ENCODE data around the gene MARVELD3. TPM values are rescaled to one million over a fixed set of nuclear protein-coding genes. Genes with fewer than 3 reads are reported as not detected.
"Not testable (repeated sequence)": the region's sequence is repeated elsewhere in the genome, so short reads cannot be mapped to it uniquely, and the experiment has no call there.

Gene MARVELD3
- total RNA-seq, 1 donor from 2014 or later: 2.2 TPM

- Histone ChIP-seq H3K9ac (no peak overlapping the region), H3K27me3 (no peaks in the 10 kb centered on the region), H3K79me2 (ENCODE audit: low read depth) (no peaks in the 10 kb centered on the region), H3K4me2 (no peak overlapping the region), H4K20me1 (ENCODE audit: low read depth) (no peaks in the 10 kb centered on the region), H3F3A (ENCODE audit: low read depth) (peaks cover 13% of the 10 kb centered on the region), H3K4me1 (peaks cover 19% of the 10 kb centered on the region), H3K36me3 (no peaks in the 10 kb centered on the region), H3K9me3 (ENCODE audit: low read depth) (no peaks in the 10 kb centered on the region), H3K27ac (no peak overlapping the region), H2AFZ (replicated peaks) (no peak overlapping the region), H3K4me3 (no peak overlapping the region)
- DNase-seq (ENCODE audit: low spot score): no peak
- no peak for TF ChIP-seq EZH2 (IDR thresholded peaks at IDR 0.05)
- no peak for TF ChIP-seq CTCF (IDR thresholded peaks at IDR 0.05)
- TF ChIP-seq EZH2phosphoT487 (IDR thresholded peaks at IDR 0.05): no peak
- Mint-ChIP-seq H3K27me3 (ENCODE audit: insufficient read depth, low read depth) (peaks cover 4% of the 10 kb centered on the region), H3K36me3 (peaks cover 24% of the 10 kb centered on the region), H3K9me3 (no peaks in the 10 kb centered on the region), H3K4me1 (no peaks in the 10 kb centered on the region), H3K27ac (no peak overlapping the region), H3K4me3 (no peak overlapping the region)
Observed at GRCh38 chr16:71675380-71675779, 49.4 kb downstream of the MARVELD3 start.

GRCh38 chr16:71676236-71676635 is 50.3 kb downstream of the MARVELD3 start:
- no peak overlapping the region for H3K9ac ChIP-seq
- TF ChIP-seq CTCF (IDR thresholded peaks at IDR 0.05) (no peak), EZH2phosphoT487 (IDR thresholded peaks at IDR 0.05) (no peak), EZH2 (IDR thresholded peaks at IDR 0.05) (no peak)
- no peaks in the 10 kb centered on the region for H3K9me3 Mint-ChIP-seq
- peak overlapping the region; percentile 71 for H3K27ac ChIP-seq
- no peaks in the 10 kb centered on the region for H3K4me1 Mint-ChIP-seq
- peaks cover 28% of the 10 kb centered on the region for H3K36me3 Mint-ChIP-seq
- H3K27me3 ChIP-seq: no peaks in the 10 kb centered on the region
- no peak overlapping the region for H3K4me3 ChIP-seq
- H4K20me1 ChIP-seq (ENCODE audit: low read depth): no peaks in the 10 kb centered on the region
- peaks cover 4% of the 10 kb centered on the region for H3K27me3 Mint-ChIP-seq (ENCODE audit: insufficient read depth, low read depth)
- H3K27ac Mint-ChIP-seq: no peak overlapping the region
- H3K79me2 ChIP-seq (ENCODE audit: low read depth): no peaks in the 10 kb centered on the region
- H3K4me3 Mint-ChIP-seq: no peak overlapping the region
- no peak overlapping the region for H2AFZ ChIP-seq (replicated peaks)
- peaks cover 19% of the 10 kb centered on the region for H3K4me1 ChIP-seq
- peaks cover 3% of the 10 kb centered on the region for H3K36me3 ChIP-seq
- DNase-seq (ENCODE audit: low spot score): peak; percentile 61
- H3K4me2 ChIP-seq: peak overlapping the region; percentile 34
- no peaks in the 10 kb centered on the region for H3K9me3 ChIP-seq (ENCODE audit: low read depth)
- H3F3A ChIP-seq (ENCODE audit: low read depth): peaks cover 13% of the 10 kb centered on the region

- Histone ChIP-seq H3K27me3 (no peaks in the 10 kb centered on the region), H3K4me3 (no peak overlapping the region), H3K4me2 (no peak overlapping the region), H3K4me1 (peaks cover 8% of the 10 kb centered on the region), H3K9me3 (ENCODE audit: low read depth) (no peaks in the 10 kb centered on the region), H3K9ac (no peak overlapping the region), H3F3A (ENCODE audit: low read depth) (peaks cover 7% of the 10 kb centered on the region), H3K79me2 (ENCODE audit: low read depth) (no peaks in the 10 kb centered on the region), H4K20me1 (ENCODE audit: low read depth) (no peaks in the 10 kb centered on the region), H3K27ac (no peak overlapping the region), H2AFZ (replicated peaks) (no peak overlapping the region), H3K36me3 (peaks cover 6% of the 10 kb centered on the region)
- no peaks in the 10 kb centered on the region for H3K9me3 Mint-ChIP-seq
- no peak overlapping the region for H3K27ac Mint-ChIP-seq
- peaks cover 38% of the 10 kb centered on the region for H3K36me3 Mint-ChIP-seq
- H3K27me3 Mint-ChIP-seq (ENCODE audit: insufficient read depth, low read depth): no peaks in the 10 kb centered on the region
- TF ChIP-seq CTCF (IDR thresholded peaks at IDR 0.05) (no peak), EZH2phosphoT487 (IDR thresholded peaks at IDR 0.05) (no peak), EZH2 (IDR thresholded peaks at IDR 0.05) (no peak)
- no peaks in the 10 kb centered on the region for H3K4me1 Mint-ChIP-seq
- no peak overlapping the region for H3K4me3 Mint-ChIP-seq
- no peak for DNase-seq (ENCODE audit: low spot score)
Observed at GRCh38 chr16:71681360-71681759, 55.4 kb downstream of the MARVELD3 start.

- not testable (repeated sequence) for H3K27ac ChIP-seq; H3K4me3 Mint-ChIP-seq; H4K20me1 ChIP-seq (ENCODE audit: low read depth); H3F3A ChIP-seq (ENCODE audit: low read depth); H3K9me3 ChIP-seq (ENCODE audit: low read depth); H3K9ac ChIP-seq; H3K4me1 ChIP-seq; H2AFZ ChIP-seq (replicated peaks); DNase-seq (ENCODE audit: low spot score); H3K9me3 Mint-ChIP-seq; H3K4me2 ChIP-seq; H3K4me1 Mint-ChIP-seq; H3K27me3 ChIP-seq; H3K27ac Mint-ChIP-seq; H3K4me3 ChIP-seq; H3K79me2 ChIP-seq (ENCODE audit: low read depth); H3K27me3 Mint-ChIP-seq (ENCODE audit: insufficient read depth, low read depth)
- peaks cover 34% of the 10 kb centered on the region for H3K36me3 Mint-ChIP-seq
- H3K36me3 ChIP-seq: peaks cover 17% of the 10 kb centered on the region
Observed at GRCh38 chr16:71684280-71684679, 58.3 kb downstream of the MARVELD3 start.

Small RNA genes lying within 50 kb of the gene (small RNA-seq; reads per million reads assigned to genes)
- gene RNU6-208P: not detected

Other genes starting within 250 kb of the MARVELD3 start
- not detected in 2 replicates for gene TLE7, start 184.1 kb upstream of the MARVELD3 start, total RNA-seq (ENCODE audit: low replicate concordance)
- gene ZNF23, start 163.9 kb upstream of the MARVELD3 start, total RNA-seq (ENCODE audit: low replicate concordance): 13.8 and 18.2 TPM in 2 replicates
- 10.3 and 13.9 TPM in 2 replicates for gene ZNF19, start 136.9 kb upstream of the MARVELD3 start, total RNA-seq (ENCODE audit: low replicate concordance)
- gene CHST4, start 99.8 kb upstream of the MARVELD3 start, total RNA-seq (ENCODE audit: low replicate concordance): 0.09 TPM in 1 of 2 replicates, not detected in the other
- not detected in 2 replicates for gene TAT, start 49.1 kb upstream of the MARVELD3 start, total RNA-seq (ENCODE audit: low replicate concordance)
- 11.7 and 12.9 TPM in 2 replicates for gene PHLPP2, start 98.5 kb downstream of the MARVELD3 start, total RNA-seq (ENCODE audit: low replicate concordance)
- 59.3 and 72.6 TPM in 2 replicates for gene AP1G1, start 182.7 kb downstream of the MARVELD3 start, total RNA-seq (ENCODE audit: low replicate concordance)
- gene ATXN1L, start 219.8 kb downstream of the MARVELD3 start, total RNA-seq (ENCODE audit: low replicate concordance): 19.8 and 26.4 TPM in 2 replicates